Vagina (tissue), 2 donors: ENCODE data around the gene TP53AIP1. TPM values are rescaled to one million over a fixed set of nuclear protein-coding genes. Genes with fewer than 3 reads are reported as not detected.

Experiments used
- DNase-seq, 2 donors: peaks; one replicate each; pipeline ENCODE4 v3.0.0-alpha.2; 2017; ENCODE audit errors: extremely low spot score in 2 of 2
- H3K27ac ChIP-seq: fragments of 200-600 bp; sonication (generic); one replicate; pipeline ENCODE4 v1.5.1; 2019
- H3K27me3 ChIP-seq: fragments of 200-600 bp; sonication (generic); one replicate; pipeline ENCODE4 v1.5.1; 2019
- H3K36me3 ChIP-seq, 2 donors: fragments of 200-600 bp; sonication (generic); one replicate each; pipeline ENCODE4 v1.5.1; 2017 to 2019
- H3K4me1 ChIP-seq: fragments of 200-600 bp; sonication (generic); one replicate; pipeline ENCODE4 v1.5.1; 2019
- H3K4me3 ChIP-seq, 2 donors: fragments of 200-600 bp; sonication (generic); 1 replicate in 1 of 2; 2 replicates in 1 of 2; pipeline ENCODE4 v1.5.1; 2016 to 2019
- H3K9me3 ChIP-seq: fragments of 200-600 bp; sonication (generic); one replicate; pipeline ENCODE4 v1.5.1; 2019
- POLR2A ChIP-seq, 2 donors: fragments of 450-650 bp; IDR thresholded peaks; one replicate each; pipeline ENCODE4 v1.6.1; 2017; ENCODE audit warnings: antibody characterized with exemption in 2 of 2, mild to moderate bottlenecking in 2 of 2, moderate library complexity in 2 of 2
- POLR2AphosphoS5 ChIP-seq, 2 donors: sonication (generic); formaldehyde crosslinking; IDR thresholded peaks; one replicate each; pipeline ENCODE4 v1.9.0; 2017; ENCODE audit warnings: antibody characterized with exemption in 2 of 2, mild to moderate bottlenecking in 2 of 2, low read depth in 1 of 2; ENCODE audit not compliant: insufficient read depth in 1 of 2
- intact Hi-C: fragments of 100-400 bp; cut with DNase I; formaldehyde crosslinking; loops from one replicate; pipeline ENCODE4 v1.15.1; 2023
- total RNA-seq: library from RNA; depleted of rRNA; stranded (reverse); fragments of >200 nt; gene quantifications from one replicate; pipeline ENCODE4 v1.2.3, GENCODE V29; 2016
- TF ChIP-seq, protein P1 (sequence below), 3 experiments: fragments of 450-650 bp in 2 of 3; fragments of 200-600 bp in 1 of 3; sonication (generic) in 1 of 3; IDR thresholded peaks; one replicate each; pipeline ENCODE4 v1.5.1; 2017 to 2019; ENCODE audit warnings: antibody characterized with exemption in 3 of 3, mild to moderate bottlenecking in 2 of 3, moderate library complexity in 2 of 3

The TP53AIP1 gene
- total RNA-seq, 1 donor from 2014 or later: 3.7 TPM

DNA sequence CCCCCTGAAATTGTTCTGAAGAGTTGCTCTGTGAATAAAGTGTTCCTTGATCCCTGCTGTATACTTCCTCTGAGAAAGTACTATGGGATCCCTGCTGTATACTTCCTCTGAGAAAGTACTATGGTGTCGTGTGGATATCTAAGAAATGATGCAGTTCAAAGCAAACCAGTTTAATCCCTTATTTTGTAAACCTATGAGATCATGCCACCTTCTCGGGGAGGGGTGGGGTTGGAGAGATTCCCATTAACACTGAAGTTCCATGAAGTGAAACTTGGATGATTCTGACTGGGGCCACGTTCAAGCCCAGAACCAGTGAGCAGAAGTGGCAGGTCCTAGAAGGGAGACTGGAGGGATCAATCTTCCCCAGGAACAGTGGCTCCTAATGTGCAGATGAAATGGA, 13.0 kb upstream of the TP53AIP1 start:
- TF ChIP-seq POLR2A (IDR thresholded peaks at IDR 0.05) (no peak), POLR2AphosphoS5 (IDR thresholded peaks at IDR 0.05; ENCODE audit: insufficient read depth in 1 of 2, low read depth in 1 of 2) (no peak)
- TF ChIP-seq, protein P1, sequence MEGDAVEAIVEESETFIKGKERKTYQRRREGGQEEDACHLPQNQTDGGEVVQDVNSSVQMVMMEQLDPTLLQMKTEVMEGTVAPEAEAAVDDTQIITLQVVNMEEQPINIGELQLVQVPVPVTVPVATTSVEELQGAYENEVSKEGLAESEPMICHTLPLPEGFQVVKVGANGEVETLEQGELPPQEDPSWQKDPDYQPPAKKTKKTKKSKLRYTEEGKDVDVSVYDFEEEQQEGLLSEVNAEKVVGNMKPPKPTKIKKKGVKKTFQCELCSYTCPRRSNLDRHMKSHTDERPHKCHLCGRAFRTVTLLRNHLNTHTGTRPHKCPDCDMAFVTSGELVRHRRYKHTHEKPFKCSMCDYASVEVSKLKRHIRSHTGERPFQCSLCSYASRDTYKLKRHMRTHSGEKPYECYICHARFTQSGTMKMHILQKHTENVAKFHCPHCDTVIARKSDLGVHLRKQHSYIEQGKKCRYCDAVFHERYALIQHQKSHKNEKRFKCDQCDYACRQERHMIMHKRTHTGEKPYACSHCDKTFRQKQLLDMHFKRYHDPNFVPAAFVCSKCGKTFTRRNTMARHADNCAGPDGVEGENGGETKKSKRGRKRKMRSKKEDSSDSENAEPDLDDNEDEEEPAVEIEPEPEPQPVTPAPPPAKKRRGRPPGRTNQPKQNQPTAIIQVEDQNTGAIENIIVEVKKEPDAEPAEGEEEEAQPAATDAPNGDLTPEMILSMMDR (IDR thresholded peaks at IDR 0.05): no peak
- Histone ChIP-seq H3K36me3 (no peaks in the 10 kb centered on the region), H3K27ac (no peak overlapping the region), H3K4me1 (no peaks in the 10 kb centered on the region), H3K4me3 (no peak overlapping the region), H3K27me3 (no peaks in the 10 kb centered on the region), H3K9me3 (no peaks in the 10 kb centered on the region)
- DNase-seq: no peak
- intact Hi-C loops: loop anchor here (10.0 kb wide), 1 partner anchor 71 kb away; no protein-coding TSS in a partner anchor

DNA sequence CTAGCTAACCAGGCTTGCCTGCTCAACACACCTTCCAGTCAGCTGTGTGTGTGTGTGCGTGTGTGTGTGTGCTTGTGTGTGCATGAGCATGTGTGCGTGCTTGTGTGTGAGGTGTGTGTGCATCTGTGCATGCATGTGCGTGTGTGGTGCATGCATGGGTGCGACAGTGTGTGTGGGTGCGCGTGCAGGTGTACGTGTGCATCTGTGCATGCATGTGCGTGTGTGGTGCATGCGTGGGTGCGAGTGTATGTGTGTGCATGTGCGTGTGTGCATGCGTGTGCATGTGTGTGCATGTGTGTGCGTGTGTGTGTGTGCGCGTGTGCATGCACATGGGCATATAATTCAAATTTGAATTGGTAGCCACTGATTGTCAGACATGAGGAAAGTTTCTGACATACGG, 10.5 kb upstream of the TP53AIP1 start:
- H3K4me3 ChIP-seq: no peak overlapping the region
- no peaks in the 10 kb centered on the region for H3K4me1 ChIP-seq
- TF ChIP-seq, protein P1 (IDR thresholded peaks at IDR 0.05): no peak
- TF ChIP-seq POLR2A (IDR thresholded peaks at IDR 0.05): no peak
- TF ChIP-seq POLR2AphosphoS5 (IDR thresholded peaks at IDR 0.05; ENCODE audit: insufficient read depth in 1 of 2, low read depth in 1 of 2): no peak
- no peak for DNase-seq
- no peaks in the 10 kb centered on the region for H3K27me3 ChIP-seq
- H3K36me3 ChIP-seq: no peaks in the 10 kb centered on the region
- no peak overlapping the region for H3K27ac ChIP-seq
- intact Hi-C loops: loop anchor here (10.0 kb wide), 1 partner anchor 68 kb away; no protein-coding TSS in a partner anchor
- H3K9me3 ChIP-seq: no peaks in the 10 kb centered on the region

DNA sequence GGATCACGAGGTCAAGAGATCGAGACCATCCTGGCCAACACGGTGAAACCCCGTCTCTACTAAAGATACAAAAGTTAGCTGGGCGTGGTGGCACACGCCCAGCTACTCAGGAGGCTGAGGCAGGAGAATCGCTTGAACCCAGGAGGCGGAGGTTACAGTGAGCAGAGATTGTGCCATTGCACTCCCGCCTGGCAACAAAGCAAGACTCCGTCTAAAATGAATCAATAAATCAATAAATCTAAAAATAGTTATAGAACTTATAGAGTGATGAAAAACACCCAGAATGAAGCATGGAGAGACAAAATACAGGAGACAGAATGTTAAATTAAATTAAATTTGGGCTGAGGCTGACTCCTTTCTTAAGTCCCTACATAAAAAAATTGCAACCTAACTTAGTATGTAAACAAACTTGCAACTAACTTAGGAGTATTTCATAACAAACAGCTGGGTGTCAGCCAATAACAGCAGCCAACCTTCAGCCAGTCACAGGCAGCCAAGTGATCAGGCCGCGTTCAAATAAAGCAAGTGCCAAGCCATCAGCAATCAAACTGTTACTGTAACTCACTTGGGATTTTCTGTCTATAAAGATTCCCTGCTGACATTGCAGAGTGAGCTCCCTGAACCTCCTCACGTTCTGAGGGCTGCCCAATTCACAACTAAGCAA, 7.3 kb upstream of the TP53AIP1 start:
- DNase-seq: no peak
- Histone ChIP-seq H3K4me3 (no peak overlapping the region), H3K27me3 (no peaks in the 10 kb centered on the region), H3K27ac (no peak overlapping the region), H3K36me3 (no peaks in the 10 kb centered on the region), H3K4me1 (no peaks in the 10 kb centered on the region), H3K9me3 (no peaks in the 10 kb centered on the region)
- TF ChIP-seq POLR2AphosphoS5 (IDR thresholded peaks at IDR 0.05; ENCODE audit: insufficient read depth in 1 of 2, low read depth in 1 of 2) (no peak), POLR2A (IDR thresholded peaks at IDR 0.05) (no peak)
- TF ChIP-seq, protein P1 (IDR thresholded peaks at IDR 0.05): no peak
- intact Hi-C loops: loop anchor here (10.0 kb wide), 1 partner anchor 65 kb away; no protein-coding TSS in a partner anchor

DNA sequence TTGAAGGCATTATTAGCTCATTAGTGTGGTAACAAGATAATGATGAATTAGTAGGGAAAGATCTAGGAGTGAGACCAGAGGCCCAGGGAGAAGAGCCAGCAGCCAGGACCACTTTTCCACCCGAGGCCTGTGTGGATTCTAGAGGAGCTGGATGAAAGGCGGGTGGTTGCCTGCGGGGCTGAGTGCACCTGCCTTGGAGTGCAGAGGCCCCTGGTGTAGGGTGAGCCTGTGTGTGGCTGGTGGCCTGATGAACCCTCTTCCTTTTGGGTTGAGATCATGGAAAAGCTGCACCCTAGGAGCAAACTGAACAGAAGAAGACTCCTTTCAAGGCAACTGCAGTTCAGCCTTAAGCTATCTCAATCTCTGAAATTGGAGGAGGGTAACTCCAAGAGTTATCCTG, 5.9 kb upstream of the TP53AIP1 start:
- Histone ChIP-seq H3K4me3 (no peak overlapping the region), H3K27me3 (no peaks in the 10 kb centered on the region), H3K36me3 (no peaks in the 10 kb centered on the region), H3K4me1 (no peaks in the 10 kb centered on the region), H3K27ac (no peak overlapping the region), H3K9me3 (no peaks in the 10 kb centered on the region)
- intact Hi-C loops: no loop called here
- DNase-seq: no peak
- TF ChIP-seq POLR2AphosphoS5 (IDR thresholded peaks at IDR 0.05; ENCODE audit: insufficient read depth in 1 of 2, low read depth in 1 of 2): no peak
- no peak for TF ChIP-seq POLR2A (IDR thresholded peaks at IDR 0.05)
- TF ChIP-seq, protein P1 (IDR thresholded peaks at IDR 0.05): no peak

DNA sequence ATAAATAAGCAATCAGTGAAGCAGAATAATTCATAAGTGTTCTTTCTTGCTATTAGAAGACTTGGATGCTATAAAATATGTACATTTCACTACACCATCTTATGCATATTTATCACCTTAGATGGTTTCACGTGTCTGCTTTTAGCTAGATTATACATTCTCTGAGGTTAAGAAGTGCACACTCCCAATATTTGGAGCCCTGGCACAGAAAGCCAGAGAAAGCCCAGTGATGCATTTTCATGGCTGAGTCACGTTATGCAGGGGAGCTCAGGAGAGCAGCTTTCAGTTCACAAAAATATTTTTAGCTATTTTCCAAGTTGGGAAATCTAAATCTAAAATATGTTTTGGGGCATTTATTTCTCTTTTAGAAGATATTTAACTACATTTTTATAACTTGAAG, 5.1 kb upstream of the TP53AIP1 start:
- H3K4me3 ChIP-seq: no peak overlapping the region
- no peaks in the 10 kb centered on the region for H3K36me3 ChIP-seq
- no peak overlapping the region for H3K27ac ChIP-seq
- H3K9me3 ChIP-seq: no peaks in the 10 kb centered on the region
- TF ChIP-seq, protein P1 (IDR thresholded peaks at IDR 0.05): no peak
- TF ChIP-seq POLR2A (IDR thresholded peaks at IDR 0.05) (no peak), POLR2AphosphoS5 (IDR thresholded peaks at IDR 0.05; ENCODE audit: insufficient read depth in 1 of 2, low read depth in 1 of 2) (no peak)
- H3K27me3 ChIP-seq: no peaks in the 10 kb centered on the region
- H3K4me1 ChIP-seq: no peaks in the 10 kb centered on the region
- DNase-seq: no peak
- intact Hi-C loops: no loop called here
